GM19099 (cell line): ENCODE results near the gene GAMT.

Source experiments
- POLR2A ChIP-seq: IDR thresholded peaks from 3 replicates; pipeline ENCODE4 v1.6.1; 2011; ENCODE audit warnings: low read depth; ENCODE audit not compliant: insufficient read length; ENCODE audit errors: extremely low read depth

GAMT gene

DNA sequence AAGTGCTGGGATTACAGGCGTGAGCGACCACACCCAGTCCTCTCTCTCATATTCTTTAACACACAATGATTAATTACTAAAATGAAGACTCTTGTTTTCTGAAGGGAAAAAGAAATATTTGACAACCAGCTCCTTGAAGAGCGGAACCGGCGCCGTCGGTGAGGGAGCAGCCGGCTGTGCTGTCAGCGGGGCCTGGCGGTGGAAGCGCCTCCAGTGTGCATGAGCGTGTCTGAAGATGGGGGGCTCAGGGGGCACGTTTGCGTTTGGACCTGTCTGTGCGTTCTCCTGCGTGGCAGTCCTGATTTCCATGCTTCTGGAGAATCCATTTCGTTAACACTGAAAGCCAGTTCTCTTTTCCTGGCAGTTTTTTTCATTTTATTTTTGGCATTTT is 24.9 kb downstream of the GAMT start:
- TF ChIP-seq POLR2A: no peak

DNA sequence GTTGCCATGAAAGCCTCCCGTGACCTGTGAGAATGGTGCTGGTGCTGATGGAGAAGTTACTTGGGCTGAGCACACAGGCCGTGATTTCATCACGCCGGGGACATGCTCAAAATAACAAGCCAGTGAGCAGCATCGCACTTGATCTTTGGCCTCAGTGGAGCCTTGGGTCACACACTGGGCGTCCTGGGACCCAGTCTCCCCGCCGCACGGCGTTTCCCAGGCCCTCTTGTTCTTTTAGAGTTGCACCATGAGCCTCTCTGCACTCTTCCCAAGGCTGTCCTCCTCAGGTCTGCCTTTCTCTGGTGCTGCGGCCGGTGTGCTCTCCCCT is 27.1 kb downstream of the GAMT start:
- TF ChIP-seq POLR2A: no peak

DNA sequence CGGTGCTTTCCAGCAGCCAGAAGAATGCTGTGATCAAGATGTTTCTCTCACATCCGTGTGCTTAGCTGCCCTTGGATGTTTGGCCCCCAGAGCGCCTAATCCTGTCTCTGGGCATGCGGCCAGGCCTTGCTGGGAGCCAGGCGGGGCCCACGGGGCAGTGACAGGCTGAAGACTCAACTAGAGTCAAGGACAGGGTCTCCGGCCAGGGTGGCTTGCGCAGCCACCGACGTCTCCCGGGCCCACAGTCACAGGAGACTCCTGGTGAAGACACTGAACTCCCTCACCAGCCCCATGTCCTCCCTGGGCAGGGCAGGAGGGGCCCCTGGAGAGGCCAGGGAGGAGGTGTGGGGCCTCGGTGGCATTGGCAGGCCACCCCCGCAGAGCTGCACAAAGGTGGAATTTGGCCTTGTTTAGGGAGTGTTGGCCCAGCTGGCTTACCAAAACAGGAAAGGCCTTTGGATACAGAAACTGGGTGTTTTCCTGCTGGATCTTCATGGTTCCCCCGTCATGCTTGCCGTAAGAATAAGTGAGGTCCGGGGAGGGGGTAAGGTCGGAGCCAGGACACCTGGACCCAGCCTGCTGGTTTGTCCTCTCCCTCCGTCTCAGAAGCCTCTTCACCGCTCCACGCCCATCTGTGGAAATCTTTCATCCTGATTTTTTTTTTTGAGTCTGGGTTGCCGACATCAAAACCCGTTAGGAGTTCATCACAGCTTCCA is 27.6 kb downstream of the GAMT start:
- TF ChIP-seq POLR2A: no peak

DNA sequence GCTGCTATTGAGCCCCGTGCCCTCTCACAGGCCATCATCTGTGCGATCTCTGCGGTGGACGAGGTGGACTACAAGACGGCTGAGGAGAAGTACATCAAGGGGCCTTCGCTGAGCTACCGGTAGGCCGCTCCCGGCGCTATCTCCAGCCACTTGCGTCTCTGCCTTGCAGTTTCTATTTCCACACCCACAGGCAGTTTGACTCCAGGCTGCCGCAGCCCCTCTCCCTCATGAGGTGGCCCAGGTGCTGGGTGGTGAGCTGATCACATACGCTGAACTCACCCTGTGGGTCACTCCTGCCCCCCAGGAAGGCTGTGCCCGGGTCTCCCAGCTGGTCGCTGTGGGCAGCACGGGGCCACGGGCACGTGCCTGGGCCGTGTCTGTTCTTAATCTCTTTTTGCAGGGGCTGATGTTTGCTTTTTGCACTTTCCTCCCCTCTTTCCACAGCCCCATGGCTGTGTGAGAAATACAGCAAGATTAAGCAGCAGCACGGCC is 28.3 kb downstream of the GAMT start:
- no peak for TF ChIP-seq POLR2A

DNA sequence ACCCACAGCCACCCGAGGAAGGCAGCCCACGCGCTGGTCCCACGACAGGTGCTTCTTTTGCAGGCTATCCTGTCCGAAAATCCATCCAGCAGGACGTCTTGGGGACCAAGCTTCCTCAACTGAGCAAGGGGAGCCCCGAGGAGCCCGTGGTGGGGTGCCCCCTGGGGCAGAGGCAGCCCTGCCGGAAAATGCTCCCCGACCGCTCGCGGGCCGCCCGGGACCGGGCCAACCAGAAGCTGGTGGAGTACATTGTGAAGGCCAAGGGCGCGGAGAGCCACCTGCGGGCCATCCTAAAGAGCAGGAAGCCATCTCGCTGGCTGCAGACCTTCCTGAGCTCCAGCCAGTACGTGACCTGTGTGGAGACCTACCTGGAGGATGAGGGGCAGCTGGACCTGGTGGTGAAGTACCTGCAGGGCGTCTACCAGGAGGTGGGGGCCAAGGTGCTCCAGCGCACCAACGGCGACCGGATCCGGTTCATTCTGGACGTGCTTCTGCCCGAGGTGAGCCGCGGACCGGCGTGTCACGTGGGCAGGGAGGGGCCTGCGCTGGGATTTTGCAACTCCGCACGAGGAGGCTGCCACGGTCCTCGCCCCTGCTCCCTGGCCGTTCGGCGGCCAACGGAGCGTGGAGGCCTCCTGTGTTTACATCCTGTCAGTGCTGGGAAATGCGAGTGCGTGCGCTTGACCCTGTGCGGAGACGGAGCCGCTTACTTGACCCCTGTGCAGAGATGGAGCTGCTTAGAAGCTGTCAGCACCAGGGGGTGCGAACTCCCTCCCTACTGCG is 30.6 kb downstream of the GAMT start:
- no peak for TF ChIP-seq POLR2A

DNA sequence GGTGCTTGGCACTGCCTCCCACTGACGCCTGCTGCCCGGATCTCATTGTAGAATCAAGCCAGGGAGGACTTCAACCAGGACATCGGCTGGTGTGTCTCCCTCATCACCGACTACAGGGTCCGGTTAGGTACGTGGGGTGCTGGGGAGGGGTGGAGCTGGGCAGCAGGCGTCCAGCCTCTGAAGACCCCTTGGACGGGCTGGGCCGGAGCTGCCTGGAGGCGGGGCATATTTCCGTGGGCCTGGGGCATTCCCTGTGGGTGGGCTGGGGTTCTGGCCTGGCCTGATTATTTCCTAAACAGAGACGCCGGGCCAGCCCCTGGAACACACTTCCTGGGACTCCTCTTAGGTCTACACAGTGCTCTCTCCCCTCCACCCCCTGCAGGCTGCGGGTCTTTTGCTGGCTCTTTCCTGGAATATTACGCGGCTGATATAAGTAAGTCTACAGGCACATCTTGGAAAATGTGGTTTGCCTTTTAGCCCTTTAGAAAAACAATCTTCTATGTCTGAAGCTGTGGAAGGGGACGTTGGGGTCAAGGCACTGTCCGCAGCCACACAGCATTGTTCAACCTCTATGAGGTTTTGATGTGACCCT is 32.0 kb downstream of the GAMT start:
- TF ChIP-seq POLR2A: no peak

DNA sequence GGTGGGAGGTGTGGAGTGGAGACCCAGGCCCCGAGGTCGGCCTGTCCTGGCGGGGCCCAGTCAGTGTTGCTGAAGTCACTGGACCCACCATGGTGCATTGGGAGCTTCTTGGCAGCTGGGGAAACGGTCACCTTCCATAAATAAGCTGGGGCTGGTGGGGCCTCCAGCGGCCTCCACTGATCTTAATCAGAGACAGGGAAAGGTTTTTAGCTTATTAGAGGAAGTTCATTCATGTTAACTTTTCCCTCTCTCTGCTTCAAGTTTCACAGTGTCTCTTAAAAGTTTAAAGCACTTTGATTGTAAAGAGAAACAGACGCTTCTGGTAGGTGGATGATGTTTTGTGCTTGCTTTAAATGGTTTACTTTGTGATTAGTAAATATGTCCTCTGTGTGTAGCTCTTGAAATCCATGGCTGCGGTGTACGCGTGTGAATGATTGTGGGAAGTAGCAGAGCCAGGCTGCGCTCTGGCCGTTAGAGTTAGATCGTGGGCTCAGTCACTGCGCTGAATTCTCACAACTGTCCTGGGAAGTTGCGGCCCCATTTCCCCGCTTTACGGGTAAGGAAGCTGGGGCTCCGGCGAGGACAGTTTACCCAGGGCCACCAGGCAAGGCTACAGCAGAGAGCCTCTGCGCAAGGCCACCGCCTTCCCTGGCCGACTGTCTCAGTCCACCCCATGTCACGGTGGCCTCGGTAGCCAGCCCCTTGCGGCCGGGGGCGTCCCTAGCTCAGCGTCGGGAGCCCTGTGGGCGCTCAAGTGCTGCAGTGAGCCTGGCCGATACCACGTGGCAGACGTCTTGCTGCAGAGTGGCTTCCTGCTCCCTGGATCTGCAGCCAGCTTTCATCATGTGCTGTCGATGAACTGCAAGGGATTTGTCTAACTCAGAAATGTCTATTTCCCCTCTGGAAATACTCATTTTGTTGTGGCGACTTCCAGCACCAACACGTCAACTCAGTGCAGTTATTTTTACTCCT is 34.2 kb downstream of the GAMT start:
- TF ChIP-seq POLR2A: peak; percentile 28

DNA sequence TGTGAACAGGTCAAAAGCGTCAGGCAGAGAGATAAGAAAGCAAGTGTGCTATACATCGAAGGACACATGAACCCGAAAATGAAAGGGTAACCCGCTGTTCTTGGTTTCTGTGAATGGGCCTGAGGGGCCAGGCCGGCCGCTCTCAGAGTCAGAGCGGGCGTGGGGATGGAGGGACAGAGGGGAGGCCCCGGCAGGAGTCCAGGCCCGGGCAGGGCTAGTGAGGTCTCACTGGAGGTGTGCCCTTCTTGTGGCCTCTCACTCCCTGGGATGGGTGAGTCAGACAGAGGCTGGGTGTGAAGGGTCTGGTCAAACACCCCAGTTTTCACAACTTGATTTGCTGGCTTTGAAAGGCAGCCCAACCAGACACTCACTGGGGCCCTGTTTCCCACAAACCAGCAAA is 35.0 kb downstream of the GAMT start:
- TF ChIP-seq POLR2A: no peak

DNA sequence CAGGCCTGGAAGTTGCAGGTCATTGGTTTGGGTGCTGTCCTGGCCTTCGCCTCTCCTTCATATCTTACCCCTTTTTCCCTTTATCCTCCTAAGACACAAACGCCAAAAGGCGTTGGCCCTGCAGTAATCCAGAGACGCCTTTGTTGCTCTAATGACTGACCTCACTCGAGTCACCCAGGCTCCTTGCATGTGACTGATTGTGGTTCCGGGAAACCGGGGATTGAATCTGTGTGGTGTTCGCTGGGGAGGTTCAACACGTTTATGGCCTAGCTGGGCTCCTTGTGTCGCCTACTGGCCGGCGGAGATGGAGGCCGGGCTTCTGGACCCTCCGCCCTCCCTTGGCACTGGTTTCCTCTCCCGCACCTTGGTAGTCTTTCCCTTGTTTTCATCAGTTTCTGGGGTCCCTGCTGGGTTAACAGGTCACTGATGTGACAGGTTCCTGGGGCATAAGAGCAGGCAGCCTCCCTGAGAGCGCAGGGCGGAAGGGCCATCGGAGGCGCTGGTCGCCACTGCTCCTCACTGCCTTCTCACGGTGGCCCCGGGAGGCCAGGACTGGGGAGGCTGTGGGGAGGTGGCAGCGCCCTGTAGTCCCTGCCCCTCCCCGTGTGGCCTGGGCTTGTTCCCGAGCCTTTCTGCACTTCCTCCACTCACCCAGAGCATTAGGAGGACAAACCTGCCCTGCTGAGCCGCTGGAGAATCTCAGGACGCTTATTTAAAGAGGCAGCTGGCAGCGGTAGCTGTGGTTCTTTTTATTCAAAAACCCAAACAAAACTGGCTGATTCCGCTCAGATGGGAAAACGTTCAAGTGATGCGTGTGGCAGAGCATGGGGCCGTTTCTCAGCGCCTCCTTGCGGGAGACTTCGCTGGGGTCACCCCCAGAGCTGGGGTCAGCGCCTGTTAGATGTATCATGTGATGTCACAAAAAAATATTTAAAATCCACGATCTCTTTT is 35.7 kb downstream of the GAMT start:
- no peak for TF ChIP-seq POLR2A

DNA sequence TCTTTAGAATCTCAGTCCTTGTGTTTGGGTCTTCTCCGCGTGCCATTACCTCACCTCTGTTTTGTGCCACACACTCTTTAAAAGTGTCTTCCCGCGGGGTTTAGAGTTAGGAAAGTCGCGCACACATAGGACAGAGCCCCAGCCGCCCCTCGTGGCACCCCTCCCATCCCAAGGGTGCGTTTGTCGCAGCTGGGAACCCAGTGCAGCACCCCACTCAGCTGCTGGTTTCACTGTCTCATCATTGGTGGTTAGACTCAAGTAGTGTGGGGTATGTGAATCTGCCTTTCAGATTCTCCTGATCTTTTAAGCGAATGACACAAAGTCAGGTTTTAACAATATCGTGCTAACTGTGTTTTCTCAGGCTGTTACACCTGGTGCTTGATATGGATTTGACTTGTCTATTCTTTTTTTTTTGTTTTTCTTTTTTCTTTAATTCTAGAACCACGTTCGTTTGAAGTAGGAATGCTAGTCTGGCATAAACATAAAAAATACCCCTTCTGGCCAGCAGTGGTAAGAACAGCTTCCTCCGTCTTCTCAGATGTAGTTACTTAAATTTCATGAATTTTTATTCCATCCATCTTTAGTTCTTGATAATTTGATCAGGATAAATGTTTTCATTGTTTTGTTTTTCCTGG is 37.2 kb downstream of the GAMT start:
- TF ChIP-seq POLR2A: no peak

DNA sequence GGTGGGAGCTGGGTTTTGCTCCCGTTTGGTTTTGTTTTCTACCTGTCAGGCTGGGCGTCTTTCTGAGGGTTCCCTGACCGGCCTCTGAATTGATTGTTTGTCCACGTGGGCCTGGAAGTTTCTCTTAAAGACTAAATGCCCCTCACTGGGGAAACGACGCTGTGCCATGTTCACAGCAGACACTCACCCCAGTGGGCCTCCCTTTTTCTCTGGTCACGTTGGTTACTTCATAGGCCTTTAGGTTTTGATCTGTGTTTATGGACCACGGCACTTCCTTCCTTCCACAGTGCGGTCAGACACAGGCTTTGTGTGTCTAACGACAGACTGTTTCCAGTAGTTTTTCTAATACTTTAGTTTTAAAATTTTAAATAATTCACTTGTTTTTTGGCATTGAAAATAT is 37.7 kb downstream of the GAMT start:
- TF ChIP-seq POLR2A: no peak

DNA sequence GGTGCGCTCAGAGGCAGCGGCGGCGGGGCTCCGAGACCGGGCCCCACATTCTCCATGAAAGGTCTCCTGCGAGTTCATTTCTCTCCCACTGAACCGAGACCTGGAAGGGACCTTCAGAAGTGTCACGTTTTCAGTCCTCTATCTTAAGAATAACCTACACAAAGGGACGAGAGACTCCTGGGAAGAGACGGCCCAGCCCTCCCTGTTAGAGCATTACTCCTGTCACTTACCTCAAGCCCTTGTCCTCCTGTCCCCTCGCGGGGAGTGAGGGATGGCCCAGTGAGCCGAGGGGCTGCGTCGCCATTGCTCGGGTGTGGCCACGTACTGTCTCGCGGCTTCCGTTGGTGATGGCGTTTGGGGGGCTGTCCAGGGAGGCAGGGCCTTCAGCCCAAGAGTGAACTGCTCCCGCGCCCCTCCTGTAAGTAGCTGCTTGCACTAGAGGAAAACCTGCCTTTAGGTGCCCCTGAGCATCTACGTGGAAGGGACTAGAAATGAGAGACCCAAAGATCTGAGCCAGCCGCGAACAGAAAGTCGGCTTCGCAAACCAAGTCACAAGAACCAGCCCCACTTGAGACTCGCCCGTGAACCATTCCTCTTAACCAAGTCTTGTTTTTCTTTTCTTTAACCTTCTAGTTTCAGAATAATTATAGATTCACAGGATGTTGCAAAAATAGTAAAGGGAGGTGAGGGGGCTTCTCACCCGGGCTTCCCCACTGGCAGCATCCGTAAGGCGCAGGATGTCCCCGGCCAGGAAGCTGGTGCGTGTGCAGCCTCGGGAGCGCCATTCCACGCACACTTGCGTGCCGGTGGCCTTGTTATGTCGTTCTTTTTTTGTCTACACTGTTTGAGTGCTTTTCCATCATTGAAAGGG is 38.7 kb downstream of the GAMT start:
- no peak for TF ChIP-seq POLR2A
